Spleen (tissue), 11 donors: Measurements from ENCODE around the gene HOXB6. TPM values are rescaled to one million over a fixed set of nuclear protein-coding genes. Genes with fewer than 3 reads are reported as not detected.

Experiments used
- DNase-seq: peaks from one replicate; pipeline ENCODE4 v3.0.0-alpha.2; 2020
- H3K27ac ChIP-seq, 8 donors: fragments of 200-600 bp; sonication (generic) in 7 of 8; 1 replicate in 4 of 8; 2 replicates in 4 of 8; pipeline versions ENCODE4 v1.5.0 to v1.8.0; 2016 to 2021; ENCODE audit warnings: inconsistent platforms in 4 of 8, mild to moderate bottlenecking in 4 of 8, moderate library complexity in 1 of 8
- H3K27me3 ChIP-seq, 7 donors: fragments of 200-600 bp; sonication (generic) in 6 of 7; replicated peaks in 1 of 7; 1 replicate in 4 of 7; 2 replicates in 3 of 7; pipeline versions ENCODE4 v1.5.0 to v1.8.0; 2016 to 2021; ENCODE audit warnings: inconsistent platforms in 3 of 7, mild to moderate bottlenecking in 1 of 7
- H3K36me3 ChIP-seq, 6 donors: fragments of 200-600 bp; sonication (generic) in 5 of 6; 1 replicate in 4 of 6; 2 replicates in 2 of 6; pipeline versions ENCODE4 v1.5.0 to v1.8.0; 2016 to 2021; ENCODE audit warnings: inconsistent platforms in 2 of 6
- H3K4me1 ChIP-seq, 6 donors: fragments of 200-600 bp; sonication (generic) in 5 of 6; 1 replicate in 3 of 6; 2 replicates in 3 of 6; pipeline versions ENCODE4 v1.5.0 to v1.8.0; 2016 to 2021; ENCODE audit warnings: inconsistent platforms in 3 of 6
- H3K4me3 ChIP-seq, 8 donors: fragments of 200-600 bp; sonication (generic) in 7 of 8; 1 replicate in 4 of 8; 2 replicates in 4 of 8; pipeline versions ENCODE4 v1.5.0 to v1.8.0; 2016 to 2021; ENCODE audit warnings: inconsistent platforms in 4 of 8, mild to moderate bottlenecking in 4 of 8, moderate library complexity in 2 of 8
- H3K9me3 ChIP-seq, 8 donors: fragments of 200-600 bp; sonication (generic) in 7 of 8; 1 replicate in 4 of 8; 2 replicates in 4 of 8; pipeline versions ENCODE4 v1.5.0 to v1.8.0; 2016 to 2021; ENCODE audit warnings: inconsistent platforms in 4 of 8
- POLR2A ChIP-seq, 3 donors: fragments of 450-650 bp; IDR thresholded peaks; one replicate each; pipeline ENCODE4 v1.5.1; 2017; ENCODE audit warnings: antibody characterized with exemption in 3 of 3, mild to moderate bottlenecking in 1 of 3
- POLR2AphosphoS5 ChIP-seq, 3 donors: sonication (generic); formaldehyde crosslinking; IDR thresholded peaks; one replicate each; pipeline ENCODE4 v1.5.1; 2017; ENCODE audit warnings: antibody characterized with exemption in 3 of 3
- WGBS, 5 donors: extraction: QIAGEN DNeasy Blood & Tissue Kit in 3 of 5; methylation state at CpG; one replicate each; pipeline versions ENCODE4 v1.1.5 to v1.1.7; 2013 to 2018; 5-methylcytosine and 5-hydroxymethylcytosine counted together
- intact Hi-C: fragments of 100-400 bp; cut with DNase I; formaldehyde crosslinking; loops from one replicate; pipeline ENCODE4 v1.15.0; 2023; ENCODE audit warnings: low total_unique reads
- polyA plus RNA-seq, 3 donors: library from polyadenylated mRNA; stranded (reverse); fragments of 200-250 nt; gene quantifications; one replicate each; pipeline ENCODE4 v1.2.1, GENCODE V29; 2013
- total RNA-seq, 7 donors: library from RNA; depleted of rRNA in 3 of 7; stranded (reverse); fragments of >200 nt in 3 of 7; fragmentation: NEBNext Ultra II Directional in 4 of 7; extraction: Animal tissue kit (Norgen Biotek cat#: 25700) in 4 of 7; gene quantifications; one replicate each; pipeline versions ENCODE4 v1.1.0 to v1.2.1, GENCODE V29; 2016 to 2021
- TF ChIP-seq, protein P1 (sequence below), 11 experiments: fragments of 200-600 bp in 7 of 11; fragments of 450-650 bp in 4 of 11; sonication (generic) in 4 of 11; IDR thresholded peaks in 8 of 11; conservative IDR thresholded peaks in 3 of 11; 1 replicate in 7 of 11; 2 replicates in 4 of 11; pipeline versions ENCODE4 v1.4.0 to v1.8.0; 2016 to 2021; ENCODE audit warnings: antibody characterized with exemption in 11 of 11, inconsistent platforms in 4 of 11, mild to moderate bottlenecking in 1 of 11
- donor health status: healthy with polysubstance abuse.
- donor health status: DM: no; HTN: no; CAD: no; lungs with moderate emphysema.
- donor health status: DM: no; HTN: no; CAD: no.
- donor health status: Bipolar disorder and iron deficiency.
- donor health status: healthy.
- donor health status: DM: no; HTN: no; CAD: no.
- donor health status: DM: yes; HTN: yes; CAD: no.

Gene HOXB6
- total and polyA plus RNA-seq, 10 donors, result 1.2 to 4.5 (median 2.9) TPM

DNA sequence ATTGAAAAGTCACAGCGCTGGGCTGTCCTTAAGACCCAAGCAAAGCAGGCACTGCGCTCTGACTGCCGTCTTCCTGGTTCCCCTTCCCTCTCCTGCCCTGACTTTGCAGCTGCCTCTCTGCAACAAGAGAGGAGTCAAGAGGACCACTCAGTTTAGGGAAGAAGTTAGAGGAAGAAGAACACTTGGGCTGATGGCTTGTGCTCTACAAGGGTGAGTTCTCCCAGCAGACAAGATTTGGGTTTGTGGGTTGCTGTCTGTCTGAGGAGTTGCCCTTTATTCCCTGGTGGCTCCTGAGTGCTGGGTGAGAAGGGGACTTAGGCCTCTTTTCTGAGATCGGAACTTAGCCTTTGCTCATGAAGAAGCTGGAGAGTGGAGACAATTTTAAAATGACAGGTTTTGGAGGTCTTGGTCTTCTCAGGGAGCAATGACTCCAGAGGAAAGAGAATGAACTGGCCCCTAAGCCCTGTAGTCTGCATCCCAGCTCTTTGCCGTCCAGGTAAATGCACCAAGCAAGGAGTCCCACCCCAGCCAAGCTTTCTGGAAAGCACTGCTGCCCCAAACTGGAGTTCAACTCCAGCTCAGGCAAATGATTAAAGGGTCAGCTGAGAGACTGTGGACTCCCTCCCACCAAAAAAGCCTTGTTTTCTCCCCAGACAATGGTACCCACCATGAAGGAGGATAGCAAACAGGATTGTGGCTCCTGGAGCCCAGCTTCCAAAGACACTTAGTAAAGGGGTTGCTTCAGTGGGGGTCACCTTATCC is 24.0 kb upstream of the HOXB6 start:
- TF ChIP-seq POLR2AphosphoS5 (IDR thresholded peaks at IDR 0.05) (no peak), POLR2A (IDR thresholded peaks at IDR 0.05) (no peak)
- TF ChIP-seq, protein P1, sequence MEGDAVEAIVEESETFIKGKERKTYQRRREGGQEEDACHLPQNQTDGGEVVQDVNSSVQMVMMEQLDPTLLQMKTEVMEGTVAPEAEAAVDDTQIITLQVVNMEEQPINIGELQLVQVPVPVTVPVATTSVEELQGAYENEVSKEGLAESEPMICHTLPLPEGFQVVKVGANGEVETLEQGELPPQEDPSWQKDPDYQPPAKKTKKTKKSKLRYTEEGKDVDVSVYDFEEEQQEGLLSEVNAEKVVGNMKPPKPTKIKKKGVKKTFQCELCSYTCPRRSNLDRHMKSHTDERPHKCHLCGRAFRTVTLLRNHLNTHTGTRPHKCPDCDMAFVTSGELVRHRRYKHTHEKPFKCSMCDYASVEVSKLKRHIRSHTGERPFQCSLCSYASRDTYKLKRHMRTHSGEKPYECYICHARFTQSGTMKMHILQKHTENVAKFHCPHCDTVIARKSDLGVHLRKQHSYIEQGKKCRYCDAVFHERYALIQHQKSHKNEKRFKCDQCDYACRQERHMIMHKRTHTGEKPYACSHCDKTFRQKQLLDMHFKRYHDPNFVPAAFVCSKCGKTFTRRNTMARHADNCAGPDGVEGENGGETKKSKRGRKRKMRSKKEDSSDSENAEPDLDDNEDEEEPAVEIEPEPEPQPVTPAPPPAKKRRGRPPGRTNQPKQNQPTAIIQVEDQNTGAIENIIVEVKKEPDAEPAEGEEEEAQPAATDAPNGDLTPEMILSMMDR (IDR thresholded peaks at IDR 0.05 in 8 of 11, conservative IDR thresholded peaks at IDR 0.05 in 3 of 11), result no peak
- H3K9me3 ChIP-seq, result no peaks in the 10 kb centered on the region
- H3K4me3 ChIP-seq, result no peak overlapping the region
- 32 to 41% (median 36%) methylated on average over 5 of the region's 5 CpGs for WGBS, 5 donors
- no peaks in the 10 kb centered on the region for H3K36me3 ChIP-seq
- no peak for DNase-seq
- H3K27ac ChIP-seq, result no peak overlapping the region
- intact Hi-C loops, result no loop called here
- peaks cover 25 to 37% (median 29%) of the 10 kb centered on the region in 6 donors for H3K4me1 ChIP-seq
- H3K27me3 ChIP-seq, result peaks cover 21 to 100% (median 100%) of the 10 kb centered on the region in 7 donors

DNA sequence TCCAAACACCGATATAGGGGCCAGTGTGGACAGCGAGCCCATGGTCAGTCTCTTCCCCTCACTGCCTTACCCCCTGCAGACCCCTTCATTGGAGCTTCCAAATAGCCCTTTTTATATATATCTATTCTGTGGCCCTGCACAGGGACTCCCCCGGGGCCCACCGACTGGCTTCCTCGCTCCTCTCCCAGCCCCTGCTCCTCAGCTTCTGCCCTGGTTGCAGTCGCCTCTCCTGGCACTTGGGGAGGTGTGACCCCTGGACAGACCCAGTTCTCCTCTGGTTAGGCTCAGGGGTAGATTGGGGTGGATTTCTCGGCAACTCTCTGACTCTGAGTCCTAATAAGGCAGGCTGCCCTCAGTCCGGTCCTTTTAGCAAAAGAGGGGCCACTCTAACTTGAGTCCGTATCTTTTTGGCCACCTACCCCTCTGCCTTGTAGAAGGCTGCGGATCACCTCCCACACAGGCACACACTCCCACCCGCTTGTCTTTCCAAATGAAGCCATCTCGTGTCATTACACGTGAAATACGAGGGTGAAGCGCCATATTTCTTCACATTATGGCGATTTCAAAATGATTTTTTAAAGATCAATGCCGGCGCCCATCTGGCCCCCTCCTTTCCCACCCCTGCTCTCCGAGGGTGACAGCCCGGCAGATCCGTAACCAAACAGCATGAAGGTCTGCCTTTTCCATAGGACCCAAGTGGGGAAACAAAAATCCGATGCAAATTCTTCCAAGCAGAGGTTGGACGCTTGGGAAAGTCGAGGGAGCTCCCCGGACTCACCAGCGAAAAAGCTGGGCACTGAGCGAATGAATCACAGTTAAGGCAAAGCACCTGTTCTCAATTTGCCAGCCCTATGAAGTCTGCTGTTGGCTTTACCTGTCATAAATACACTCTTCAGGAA is 23.1 kb upstream of the HOXB6 start:
- no peak overlapping the region for H3K4me3 ChIP-seq
- peaks cover 15 to 100% (median 100%) of the 10 kb centered on the region in 7 donors for H3K27me3 ChIP-seq
- H3K27ac ChIP-seq, result no peak overlapping the region
- H3K9me3 ChIP-seq, result no peaks in the 10 kb centered on the region
- no peaks in the 10 kb centered on the region for H3K36me3 ChIP-seq
- H3K4me1 ChIP-seq, result peaks cover 22 to 31% (median 26%) of the 10 kb centered on the region in 6 donors
- no peak for DNase-seq
- WGBS, 5 donors, result 53 to 72% (median 60%) methylated on average over 27 of the region's 27 CpGs
- no peak for TF ChIP-seq POLR2AphosphoS5 (IDR thresholded peaks at IDR 0.05)
- TF ChIP-seq, protein P1 (IDR thresholded peaks at IDR 0.05 in 8 of 11, conservative IDR thresholded peaks at IDR 0.05 in 3 of 11), result no peak
- no peak for TF ChIP-seq POLR2A (IDR thresholded peaks at IDR 0.05)
- intact Hi-C loops, result no loop called here

DNA sequence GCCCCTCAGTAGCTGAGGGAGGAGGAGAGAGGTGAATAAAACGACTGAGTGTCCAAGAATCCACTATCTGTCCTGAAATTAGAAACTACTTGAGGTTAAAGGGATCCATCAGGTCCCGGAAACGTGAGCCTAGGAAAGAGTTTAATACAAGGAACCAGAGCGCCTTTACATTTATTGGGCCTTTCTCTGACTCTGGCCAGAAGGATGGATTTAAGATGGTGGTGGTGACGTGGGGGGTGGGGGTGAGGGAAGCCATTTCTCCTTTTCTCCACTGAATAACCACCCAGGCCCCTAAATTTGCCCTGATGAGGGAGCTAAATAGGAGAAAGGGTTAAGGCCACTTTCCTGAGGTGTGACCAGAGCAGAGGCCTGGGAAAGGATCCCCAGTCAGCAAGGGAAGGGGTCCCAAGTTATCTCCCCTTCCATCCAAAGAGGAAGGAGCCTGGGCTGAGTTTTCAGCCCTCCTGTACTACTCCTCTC is 22.4 kb upstream of the HOXB6 start:
- Histone ChIP-seq H3K9me3 (no peaks in the 10 kb centered on the region), H3K36me3 (no peaks in the 10 kb centered on the region), H3K4me3 (peak overlapping the region in 1 of 8 donors; percentile 69), H3K4me1 (peaks cover 22 to 31% (median 26%) of the 10 kb centered on the region in 6 donors), H3K27me3 (peaks cover 15 to 100% (median 100%) of the 10 kb centered on the region in 7 donors), H3K27ac (no peak overlapping the region)
- intact Hi-C loops, result no loop called here
- WGBS, 5 donors, result 34 to 47% (median 45%) methylated on average over 5 of the region's 5 CpGs
- DNase-seq, result no peak
- TF ChIP-seq POLR2A (IDR thresholded peaks at IDR 0.05), result no peak
- TF ChIP-seq POLR2AphosphoS5 (IDR thresholded peaks at IDR 0.05), result no peak
- TF ChIP-seq, protein P1 (IDR thresholded peaks at IDR 0.05 in 8 of 11, conservative IDR thresholded peaks at IDR 0.05 in 3 of 11), result no peak
